H1 (cell line): ENCODE results near the gene ELP1. TPM values are rescaled to one million over a fixed set of nuclear protein-coding genes. Genes with fewer than 3 reads are reported as not detected.

Experiments
- CBX5 ChIP-seq: fragments of 300-800, 300-1000 bp; sonication (generic); IDR thresholded peaks from 2 replicates; pipeline ENCODE4 v1.7.1; 2016; ENCODE audit warnings: antibody characterized with exemption, low read length, low read depth
- SP4 ChIP-seq: IDR thresholded peaks from 2 replicates; pipeline ENCODE4 v1.6.1; 2012; ENCODE audit warnings: low read length, inconsistent platforms
- polyA plus RNA-seq, 7 experiments: library from polyadenylated mRNA; depleted of rRNA in 3 of 7; stranded (reverse) in 5 of 7; unstranded in 2 of 7; fragments of >200 nt in 5 of 7; fragments of 200-250 nt in 2 of 7; gene quantifications; 1 replicate in 5 of 7; 2 replicates in 1 of 7; 4 replicates in 1 of 7; pipeline versions ENCODE4 v1.2.1 to v1.2.3, GENCODE V29; 2011 to 2013; ENCODE audit warnings: missing spikeins in 2 of 7, mixed read lengths in 2 of 7
- total RNA-seq: library from RNA; stranded (reverse); fragmentation: NEBNext Ultra II Directional; extraction: Animal tissue kit (Norgen Biotek cat#: 25700); gene quantifications from 2 replicates; pipeline ENCODE4 v1.2.1, GENCODE V29; 2021

ELP1 gene
- total and polyA plus RNA-seq, 2 of the 8 experiments (the other 6 are each of a cell fraction or from before 2014, with no cell fraction given) = 13.9 to 31.3 TPM

- TF ChIP-seq SP4 = no peak
- TF ChIP-seq CBX5 = no peak
Observed at GRCh38 chr9:108834959-108835665, 98.8 kb downstream of the ELP1 start (continued).
